ENCODE data around the gene RXRA. TPM values are rescaled to one million over a fixed set of nuclear protein-coding genes. Genes with fewer than 3 reads are reported as not detected.

The RXRA gene
- total RNA-seq, 1 donor from 2014 or later: 66.9 TPM

DNA sequence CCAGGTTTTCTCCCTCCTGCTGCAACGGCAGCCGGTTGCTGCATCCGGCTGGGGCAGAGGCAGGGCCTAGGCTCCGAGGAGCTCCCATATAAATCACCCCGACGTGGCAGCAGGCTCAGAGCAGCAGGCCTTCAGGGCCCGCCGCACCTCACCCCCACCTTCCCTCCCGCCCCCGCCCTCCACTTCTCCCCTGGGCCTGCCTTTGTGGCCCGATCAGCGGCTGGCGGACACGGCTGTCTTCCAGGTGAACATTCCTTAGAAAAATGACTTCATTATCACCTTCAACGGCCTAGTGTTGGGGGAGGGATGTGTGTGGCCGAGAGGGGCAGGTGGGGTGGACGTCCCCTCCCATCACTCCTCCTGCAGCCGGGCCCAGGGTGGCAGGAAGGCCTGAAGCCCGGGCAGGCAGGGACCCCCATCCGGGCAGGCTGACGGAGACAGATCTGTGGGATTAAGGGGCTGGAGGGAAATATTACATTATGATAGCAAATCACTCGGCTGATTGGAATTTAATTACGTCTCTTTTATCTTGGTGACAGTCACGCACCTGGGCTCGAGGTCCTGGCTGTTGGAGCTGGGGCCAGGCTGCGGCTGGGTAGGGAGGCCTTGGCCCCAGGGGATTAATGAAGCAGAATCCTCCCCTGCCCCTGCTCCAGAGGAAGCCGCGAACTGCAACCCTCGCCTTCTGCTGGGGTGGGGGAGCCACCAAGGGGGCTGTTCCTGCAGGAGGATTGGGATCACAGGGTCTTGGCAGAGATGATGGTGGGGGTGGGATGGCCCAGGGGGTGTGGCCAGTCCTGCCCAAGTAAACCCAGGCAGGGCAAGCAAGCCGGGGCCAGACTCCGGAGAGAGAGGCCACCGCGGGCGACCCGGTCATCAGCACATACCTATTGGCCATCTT lies 38.4 kb upstream of the RXRA start:
- peak overlapping the region; percentile 22 for H3K4me3 Mint-ChIP-seq
- H3K27ac Mint-ChIP-seq: peak overlapping the region; percentile 61
- DNase-seq (ENCODE audit: extremely low spot score, unreplicated experiment): no peak
- H3K4me1 Mint-ChIP-seq (ENCODE audit: unreplicated experiment): peaks cover 16% of the 10 kb centered on the region
- no peaks in the 10 kb centered on the region for H3K27me3 Mint-ChIP-seq
- H3K36me3 Mint-ChIP-seq: no peaks in the 10 kb centered on the region
- TF ChIP-seq, protein P1, sequence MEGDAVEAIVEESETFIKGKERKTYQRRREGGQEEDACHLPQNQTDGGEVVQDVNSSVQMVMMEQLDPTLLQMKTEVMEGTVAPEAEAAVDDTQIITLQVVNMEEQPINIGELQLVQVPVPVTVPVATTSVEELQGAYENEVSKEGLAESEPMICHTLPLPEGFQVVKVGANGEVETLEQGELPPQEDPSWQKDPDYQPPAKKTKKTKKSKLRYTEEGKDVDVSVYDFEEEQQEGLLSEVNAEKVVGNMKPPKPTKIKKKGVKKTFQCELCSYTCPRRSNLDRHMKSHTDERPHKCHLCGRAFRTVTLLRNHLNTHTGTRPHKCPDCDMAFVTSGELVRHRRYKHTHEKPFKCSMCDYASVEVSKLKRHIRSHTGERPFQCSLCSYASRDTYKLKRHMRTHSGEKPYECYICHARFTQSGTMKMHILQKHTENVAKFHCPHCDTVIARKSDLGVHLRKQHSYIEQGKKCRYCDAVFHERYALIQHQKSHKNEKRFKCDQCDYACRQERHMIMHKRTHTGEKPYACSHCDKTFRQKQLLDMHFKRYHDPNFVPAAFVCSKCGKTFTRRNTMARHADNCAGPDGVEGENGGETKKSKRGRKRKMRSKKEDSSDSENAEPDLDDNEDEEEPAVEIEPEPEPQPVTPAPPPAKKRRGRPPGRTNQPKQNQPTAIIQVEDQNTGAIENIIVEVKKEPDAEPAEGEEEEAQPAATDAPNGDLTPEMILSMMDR (conservative IDR thresholded peaks at IDR 0.05): no peak
- no peaks in the 10 kb centered on the region for H3K9me3 Mint-ChIP-seq

DNA sequence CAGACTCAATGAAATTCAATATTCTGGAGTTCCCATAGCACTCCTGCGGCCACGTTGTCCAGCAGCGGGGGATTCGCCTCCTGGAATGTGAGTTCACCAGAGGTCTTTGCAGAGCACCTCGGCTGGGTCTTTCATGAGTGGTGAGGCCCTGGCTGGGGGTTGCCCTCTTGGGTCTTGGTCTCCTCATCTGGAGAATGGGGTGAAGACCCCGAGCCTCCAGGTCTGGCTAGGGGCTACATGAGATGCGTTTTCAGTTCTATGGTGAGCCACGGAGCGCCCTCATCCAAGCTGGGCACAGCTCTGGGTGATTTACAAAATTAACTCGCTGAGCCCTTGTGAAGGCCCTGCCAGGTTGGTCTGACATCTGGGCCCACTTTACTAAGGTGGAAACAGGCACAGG lies 37.5 kb upstream of the RXRA start:
- DNase-seq (ENCODE audit: extremely low spot score, unreplicated experiment): no peak
- Mint-ChIP-seq H3K27ac (no peak overlapping the region), H3K36me3 (no peaks in the 10 kb centered on the region), H3K27me3 (no peaks in the 10 kb centered on the region), H3K4me1 (ENCODE audit: unreplicated experiment) (peaks cover 22% of the 10 kb centered on the region), H3K9me3 (no peaks in the 10 kb centered on the region), H3K4me3 (no peak overlapping the region)
- TF ChIP-seq, protein P1 (conservative IDR thresholded peaks at IDR 0.05): no peak

DNA sequence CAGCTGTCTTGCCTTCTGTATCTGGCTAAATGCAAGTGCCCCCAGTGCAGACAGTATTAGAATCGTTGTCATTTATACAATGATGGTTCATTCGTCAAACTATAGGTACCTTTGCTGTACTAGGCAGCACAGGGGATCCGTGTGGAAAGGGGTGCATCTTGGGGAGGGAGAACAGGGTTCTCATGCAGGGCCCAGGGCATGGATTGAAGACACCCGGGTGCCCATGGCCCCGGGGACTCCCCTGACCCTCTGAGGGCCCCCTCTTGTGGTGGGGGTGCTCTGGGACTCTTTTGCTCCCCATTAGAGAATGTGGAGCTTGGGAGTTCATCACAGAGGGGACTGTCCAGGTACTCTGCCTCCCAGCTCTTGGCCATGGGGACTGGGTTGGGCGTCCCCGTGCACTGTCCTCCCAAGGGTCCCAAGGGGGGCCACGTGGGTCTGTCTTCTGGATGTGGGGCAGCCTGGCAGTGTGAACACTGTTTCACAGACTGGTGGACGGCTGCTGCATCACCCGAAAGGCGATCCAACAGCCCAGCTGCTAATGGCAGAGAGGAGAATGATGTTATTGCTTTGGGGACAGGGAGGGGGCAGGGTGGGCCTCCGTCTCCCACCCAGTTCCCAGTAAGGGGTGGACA lies 36.9 kb upstream of the RXRA start:
- no peak for DNase-seq (ENCODE audit: extremely low spot score, unreplicated experiment)
- no peaks in the 10 kb centered on the region for H3K27me3 Mint-ChIP-seq
- no peaks in the 10 kb centered on the region for H3K36me3 Mint-ChIP-seq
- H3K4me3 Mint-ChIP-seq: no peak overlapping the region
- TF ChIP-seq, protein P1 (conservative IDR thresholded peaks at IDR 0.05): no peak
- no peaks in the 10 kb centered on the region for H3K9me3 Mint-ChIP-seq
- peaks cover 23% of the 10 kb centered on the region for H3K4me1 Mint-ChIP-seq (ENCODE audit: unreplicated experiment)
- no peak overlapping the region for H3K27ac Mint-ChIP-seq

DNA sequence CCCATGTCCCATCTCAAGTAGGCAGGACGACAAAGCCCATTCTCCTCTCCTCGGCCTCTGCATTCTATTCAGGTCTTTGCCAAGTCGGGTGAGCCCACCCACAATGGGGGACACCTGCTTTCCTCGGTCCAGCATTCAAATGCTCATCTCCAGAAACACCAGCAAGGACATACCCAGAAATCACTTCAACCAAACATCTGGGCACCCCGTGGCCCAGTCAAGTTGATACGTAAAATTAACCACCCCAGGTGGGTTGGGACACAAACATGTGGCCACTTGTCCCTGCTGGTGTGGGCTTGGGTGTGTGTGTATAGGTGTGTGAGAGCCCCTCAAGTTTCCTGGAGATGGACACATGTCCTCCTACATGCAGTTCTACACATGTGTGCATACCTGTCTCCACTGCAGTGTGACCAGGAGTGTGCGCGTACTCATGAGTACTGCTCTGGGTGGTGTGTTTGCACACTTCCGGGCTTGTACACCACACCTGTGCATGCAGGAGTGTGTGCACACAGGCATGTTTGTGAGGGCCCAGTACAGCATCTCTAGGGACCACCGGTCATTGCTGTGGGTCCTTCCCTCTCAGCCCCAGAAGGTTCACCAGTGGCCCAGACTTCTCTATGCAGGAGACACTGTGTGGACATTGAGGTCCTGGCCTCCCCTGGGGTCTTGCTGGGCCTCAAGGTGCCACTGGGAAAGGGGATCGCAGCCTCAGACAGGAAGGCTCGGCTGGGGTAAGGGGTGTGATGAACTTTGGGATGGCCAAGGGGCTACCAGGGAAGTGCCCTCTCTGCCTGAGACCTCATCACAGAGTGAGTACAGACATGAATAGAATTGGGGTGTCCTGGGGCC lies 35.4 kb upstream of the RXRA start:
- H3K4me1 Mint-ChIP-seq (ENCODE audit: unreplicated experiment): peaks cover 28% of the 10 kb centered on the region
- TF ChIP-seq, protein P1 (conservative IDR thresholded peaks at IDR 0.05): no peak
- no peaks in the 10 kb centered on the region for H3K36me3 Mint-ChIP-seq
- DNase-seq (ENCODE audit: extremely low spot score, unreplicated experiment): no peak
- no peaks in the 10 kb centered on the region for H3K27me3 Mint-ChIP-seq
- no peak overlapping the region for H3K27ac Mint-ChIP-seq
- H3K4me3 Mint-ChIP-seq: no peak overlapping the region
- no peaks in the 10 kb centered on the region for H3K9me3 Mint-ChIP-seq

DNA sequence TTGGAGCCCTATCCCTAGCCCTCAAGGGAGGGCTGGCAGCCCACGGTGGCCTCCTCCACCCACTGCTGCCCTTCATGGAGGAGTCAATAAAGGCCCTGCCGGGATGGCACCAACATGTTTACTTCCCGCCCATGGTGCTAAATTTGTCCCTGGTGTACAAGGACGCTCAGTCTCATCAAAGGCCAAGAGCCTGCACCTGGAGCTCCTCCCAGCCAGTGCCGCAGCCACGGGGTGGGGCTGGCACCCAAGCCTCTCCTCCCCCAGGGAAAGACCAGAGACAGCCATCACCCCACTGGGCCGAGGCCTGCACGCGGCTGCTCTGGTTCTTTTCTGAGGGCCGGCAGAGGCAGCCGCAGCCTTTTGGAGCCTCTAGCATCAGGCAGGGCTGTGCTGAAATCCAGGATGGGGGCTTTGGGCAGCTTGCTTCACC lies 34.8 kb upstream of the RXRA start:
- peaks cover 26% of the 10 kb centered on the region for H3K4me1 Mint-ChIP-seq (ENCODE audit: unreplicated experiment)
- TF ChIP-seq, protein P1 (conservative IDR thresholded peaks at IDR 0.05): no peak
- no peak for DNase-seq (ENCODE audit: extremely low spot score, unreplicated experiment)
- H3K36me3 Mint-ChIP-seq: no peaks in the 10 kb centered on the region
- no peak overlapping the region for H3K4me3 Mint-ChIP-seq
- H3K27me3 Mint-ChIP-seq: no peaks in the 10 kb centered on the region
- no peaks in the 10 kb centered on the region for H3K9me3 Mint-ChIP-seq
- H3K27ac Mint-ChIP-seq: no peak overlapping the region

All from type B pancreatic cell (in vitro differentiated cells).